Vagina (tissue), 2 donors: Measurements from ENCODE around the gene ITPKA. TPM values are rescaled to one million over a fixed set of nuclear protein-coding genes. Genes with fewer than 3 reads are reported as not detected.

Experiments
- DNase-seq, 2 donors: peaks; one replicate each; pipeline ENCODE4 v3.0.0-alpha.2; 2017; ENCODE audit errors: extremely low spot score in 2 of 2
- H3K27ac ChIP-seq: fragments of 200-600 bp; sonication (generic); one replicate; pipeline ENCODE4 v1.5.1; 2019
- H3K27me3 ChIP-seq: fragments of 200-600 bp; sonication (generic); one replicate; pipeline ENCODE4 v1.5.1; 2019
- H3K36me3 ChIP-seq, 2 donors: fragments of 200-600 bp; sonication (generic); one replicate each; pipeline ENCODE4 v1.5.1; 2017 to 2019
- H3K4me1 ChIP-seq: fragments of 200-600 bp; sonication (generic); one replicate; pipeline ENCODE4 v1.5.1; 2019
- H3K4me3 ChIP-seq, 2 donors: fragments of 200-600 bp; sonication (generic); 1 replicate in 1 of 2; 2 replicates in 1 of 2; pipeline ENCODE4 v1.5.1; 2016 to 2019
- H3K9me3 ChIP-seq: fragments of 200-600 bp; sonication (generic); one replicate; pipeline ENCODE4 v1.5.1; 2019
- CTCF ChIP-seq, 3 experiments: fragments of 450-650 bp in 2 of 3; fragments of 200-600 bp in 1 of 3; sonication (generic) in 1 of 3; IDR thresholded peaks; one replicate each; pipeline ENCODE4 v1.5.1; 2017 to 2019; ENCODE audit warnings: antibody characterized with exemption in 3 of 3, mild to moderate bottlenecking in 2 of 3, moderate library complexity in 2 of 3
- POLR2A ChIP-seq, 2 donors: fragments of 450-650 bp; IDR thresholded peaks; one replicate each; pipeline ENCODE4 v1.6.1; 2017; ENCODE audit warnings: antibody characterized with exemption in 2 of 2, mild to moderate bottlenecking in 2 of 2, moderate library complexity in 2 of 2
- POLR2AphosphoS5 ChIP-seq, 2 donors: sonication (generic); formaldehyde crosslinking; IDR thresholded peaks; one replicate each; pipeline ENCODE4 v1.9.0; 2017; ENCODE audit warnings: antibody characterized with exemption in 2 of 2, mild to moderate bottlenecking in 2 of 2, low read depth in 1 of 2; ENCODE audit not compliant: insufficient read depth in 1 of 2
- intact Hi-C: fragments of 100-400 bp; cut with DNase I; formaldehyde crosslinking; loops from one replicate; pipeline ENCODE4 v1.15.1; 2023
- total RNA-seq: library from RNA; depleted of rRNA; stranded (reverse); fragments of >200 nt; gene quantifications from one replicate; pipeline ENCODE4 v1.2.3, GENCODE V29; 2016

Gene ITPKA
- total RNA-seq, 1 donor from 2014 or later: not detected

- no peak overlapping the region for H3K4me3 ChIP-seq
- H3K27ac ChIP-seq: no peak overlapping the region
- no peaks in the 10 kb centered on the region for H3K36me3 ChIP-seq
- DNase-seq: no peak
- H3K9me3 ChIP-seq: no peaks in the 10 kb centered on the region
- intact Hi-C loops: no loop called here
- TF ChIP-seq POLR2AphosphoS5 (IDR thresholded peaks at IDR 0.05; ENCODE audit: insufficient read depth in 1 of 2, low read depth in 1 of 2) (no peak), POLR2A (IDR thresholded peaks at IDR 0.05) (no peak), CTCF (IDR thresholded peaks at IDR 0.05) (no peak)
- H3K27me3 ChIP-seq: peaks cover 5% of the 10 kb centered on the region
- peaks cover 32% of the 10 kb centered on the region for H3K4me1 ChIP-seq
These were observed 17.1 kb downstream of the ITPKA start for GRCh38 chr15:41510728-41511127.

GRCh38 chr15:41511331-41511898 lies 17.7 kb downstream of the ITPKA start:
- H3K4me1 ChIP-seq: peaks cover 32% of the 10 kb centered on the region
- H3K36me3 ChIP-seq: no peaks in the 10 kb centered on the region
- no peak for TF ChIP-seq POLR2A (IDR thresholded peaks at IDR 0.05)
- TF ChIP-seq POLR2AphosphoS5 (IDR thresholded peaks at IDR 0.05; ENCODE audit: insufficient read depth in 1 of 2, low read depth in 1 of 2): no peak
- TF ChIP-seq CTCF (IDR thresholded peaks at IDR 0.05): no peak
- H3K4me3 ChIP-seq: peak overlapping the region; percentile 35 to 40
- H3K27ac ChIP-seq: no peak overlapping the region
- DNase-seq: no peak
- intact Hi-C loops: no loop called here
- H3K27me3 ChIP-seq: peaks cover 5% of the 10 kb centered on the region
- H3K9me3 ChIP-seq: no peaks in the 10 kb centered on the region

- Histone ChIP-seq H3K36me3 (no peaks in the 10 kb centered on the region), H3K27ac (no peak overlapping the region), H3K4me3 (peak overlapping the region; percentile 35 to 40), H3K27me3 (peaks cover 5% of the 10 kb centered on the region), H3K9me3 (no peaks in the 10 kb centered on the region), H3K4me1 (peaks cover 32% of the 10 kb centered on the region)
- intact Hi-C loops: no loop called here
- DNase-seq: no peak
- TF ChIP-seq CTCF (IDR thresholded peaks at IDR 0.05) (no peak), POLR2A (IDR thresholded peaks at IDR 0.05) (no peak), POLR2AphosphoS5 (IDR thresholded peaks at IDR 0.05; ENCODE audit: insufficient read depth in 1 of 2, low read depth in 1 of 2) (no peak)
These were observed 18.3 kb downstream of the ITPKA start for GRCh38 chr15:41511899-41512369.

- intact Hi-C loops: no loop called here
- H3K27ac ChIP-seq: no peak overlapping the region
- TF ChIP-seq POLR2A (IDR thresholded peaks at IDR 0.05): no peak
- TF ChIP-seq CTCF (IDR thresholded peaks at IDR 0.05): no peak
- H3K36me3 ChIP-seq: peaks cover 0 to 2% of the 10 kb centered on the region in 2 donors
- H3K9me3 ChIP-seq: no peaks in the 10 kb centered on the region
- H3K4me3 ChIP-seq: peak overlapping the region; percentile 35 to 40
- H3K4me1 ChIP-seq: peaks cover 32% of the 10 kb centered on the region
- H3K27me3 ChIP-seq: peaks cover 5% of the 10 kb centered on the region
- DNase-seq: no peak
These were observed 18.9 kb downstream of the ITPKA start for GRCh38 chr15:41512512-41512939.

GRCh38 chr15:41512940-41513505 lies 19.3 kb downstream of the ITPKA start:
- H3K36me3 ChIP-seq: peaks cover 0 to 5% of the 10 kb centered on the region in 2 donors
- intact Hi-C loops: no loop called here
- no peak for DNase-seq

More at GRCh38 chr15:41512940-41513505, 19.3 kb downstream of the ITPKA start:
- Histone ChIP-seq H3K27me3 (peaks cover 5% of the 10 kb centered on the region), H3K4me3 (peak overlapping the region; percentile 35 to 40), H3K9me3 (no peaks in the 10 kb centered on the region), H3K4me1 (peaks cover 32% of the 10 kb centered on the region), H3K27ac (no peak overlapping the region)
- TF ChIP-seq CTCF (IDR thresholded peaks at IDR 0.05) (no peak), POLR2AphosphoS5 (IDR thresholded peaks at IDR 0.05; ENCODE audit: insufficient read depth in 1 of 2, low read depth in 1 of 2) (no peak), POLR2A (IDR thresholded peaks at IDR 0.05) (no peak)
